Caco-2 (cell line): ENCODE data around the gene ZNF219. TPM values are rescaled to one million over a fixed set of nuclear protein-coding genes. Genes with fewer than 3 reads are reported as not detected.
A peak's percentile ranks its signal among the peaks of the same experiment; 100 is the strongest.

Experiments
- BruUV-seq: library from RNA; stranded (reverse); fragments of 400-500 nt; replicated peaks from 2 replicates; lab custom pipeline; 2021; lab: Mats Ljungman, UMichigan
- CTCF ChIA-PET: fragments of 300-600 bp; sonication (Branson Sonifier 250); formaldehyde crosslinking; loops from one replicate; lab custom pipeline; 2022; ENCODE audit warnings: antibody characterized with exemption; lab: Charles Lee
- POLR2A ChIA-PET: fragments of 300-600 bp; sonication (Branson Sonifier 250); formaldehyde crosslinking; loops from one replicate; lab custom pipeline; 2022; ENCODE audit warnings: antibody characterized with exemption; lab: Charles Lee
- DNase-seq, 2 experiments: peaks; one replicate each; pipeline versions ENCODE4 v3.0.0 to v3.0.0-alpha.2; 2020 to 2022
- H3K27me3 ChIP-seq: replicated peaks from 2 replicates; pipeline ENCODE4 v1.6.0; 2011; ENCODE audit warnings: low read length; ENCODE audit not compliant: control insufficient read depth, insufficient read depth
- H3K36me3 ChIP-seq: 2 replicates; pipeline ENCODE4 v1.5.1; 2011; ENCODE audit warnings: low read length; ENCODE audit not compliant: control insufficient read depth, insufficient read depth
- H3K4me1 ChIP-seq: fragments of 250-450 bp; sonication (Bioruptor Pico); 2 replicates; pipeline ENCODE4 v1.5.1; 2020; ENCODE audit warnings: mild to moderate bottlenecking
- H3K4me3 ChIP-seq: 2 replicates; pipeline ENCODE4 v1.5.1; 2011; ENCODE audit warnings: low read depth, mild to moderate bottlenecking, control low read depth, low read length
- H3K9me3 ChIP-seq: fragments of 250-450 bp; sonication (Bioruptor Pico); 2 replicates; pipeline ENCODE4 v1.5.1; 2020; ENCODE audit warnings: mild to moderate bottlenecking, moderate library complexity
- H3K27ac Mint-ChIP-seq: one replicate; pipeline ENCODE4 v1.8.0; 2022; ENCODE audit warnings: mixed read lengths; ENCODE audit not compliant: unreplicated experiment
- H3K27me3 Mint-ChIP-seq: one replicate; pipeline ENCODE4 v1.8.0; 2022; ENCODE audit warnings: mixed read lengths; ENCODE audit not compliant: insufficient read depth, unreplicated experiment
- H3K36me3 Mint-ChIP-seq: one replicate; pipeline ENCODE4 v1.8.0; 2022; ENCODE audit warnings: mild to moderate bottlenecking, mixed read lengths; ENCODE audit not compliant: insufficient read depth, unreplicated experiment
- H3K4me1 Mint-ChIP-seq: one replicate; pipeline ENCODE4 v1.8.0; 2022; ENCODE audit warnings: low read depth, mixed read lengths; ENCODE audit not compliant: unreplicated experiment
- H3K4me3 Mint-ChIP-seq: one replicate; pipeline ENCODE4 v1.8.0; 2022; ENCODE audit warnings: mild to moderate bottlenecking, moderate library complexity, mixed read lengths; ENCODE audit not compliant: unreplicated experiment
- H3K9me3 Mint-ChIP-seq: one replicate; pipeline ENCODE4 v1.8.0; 2022; ENCODE audit warnings: mixed read lengths; ENCODE audit not compliant: unreplicated experiment
- CTCF ChIP-seq, 2 experiments: fragments of 200-600 bp in 1 of 2; IDR thresholded peaks; 1 replicate in 1 of 2; 2 replicates in 1 of 2; pipeline versions ENCODE4 v1.5.1 to v1.8.0; 2011 to 2022; ENCODE audit warnings: antibody characterized with exemption in 1 of 2, control low read depth in 1 of 2, inconsistent platforms in 1 of 2, low read depth in 1 of 2, low read length in 1 of 2, mild to moderate bottlenecking in 1 of 2, moderate library complexity in 1 of 2; ENCODE audit not compliant: insufficient read depth in 1 of 2, severe bottlenecking in 1 of 2, unreplicated experiment in 1 of 2
- intact Hi-C: fragments of 100-400 bp; cut with micrococcal nuclease; formaldehyde crosslinking; loops from one replicate; pipeline ENCODE4 v1.10.0; 2022; ENCODE audit not compliant: unreplicated experiment
- total RNA-seq: library from RNA; stranded (reverse); gene quantifications from 2 replicates; pipeline ENCODE4 v1.2.3, GENCODE V29; 2022

Gene ZNF219
- total RNA-seq, 1 experiment from 2014 or later = 35.2 TPM

- Histone ChIP-seq H3K36me3 (no peaks in the 10 kb centered on the region), H3K4me3 (no peak overlapping the region), H3K9me3 (peaks cover 13% of the 10 kb centered on the region), H3K4me1 (no peaks in the 10 kb centered on the region), H3K27me3 (no peaks in the 10 kb centered on the region)
- TF ChIP-seq CTCF (IDR thresholded peaks at IDR 0.05; ENCODE audit: insufficient read depth in 1 of 2, low read depth in 1 of 2, low read length in 1 of 2, severe bottlenecking in 1 of 2, unreplicated experiment in 1 of 2) = no peak
- no TSS peak for BruUV-seq
- peaks cover 29% of the 10 kb centered on the region for H3K9me3 Mint-ChIP-seq
- POLR2A ChIA-PET = no interaction called here
- no peak for DNase-seq
- intact Hi-C loops = no loop called here
- CTCF ChIA-PET = no interaction called here
- no peaks in the 10 kb centered on the region for H3K36me3 Mint-ChIP-seq
- H3K4me1 Mint-ChIP-seq = no peaks in the 10 kb centered on the region
- no peaks in the 10 kb centered on the region for H3K27me3 Mint-ChIP-seq
- H3K4me3 Mint-ChIP-seq = no peak overlapping the region
- H3K27ac Mint-ChIP-seq = no peak overlapping the region
These were observed 43.9 kb upstream of the ZNF219 start for GRCh38 chr14:21142357-21142756.

- Histone ChIP-seq H3K4me3 (no peak overlapping the region), H3K4me1 (no peaks in the 10 kb centered on the region), H3K9me3 (no peaks in the 10 kb centered on the region), H3K27me3 (no peaks in the 10 kb centered on the region), H3K36me3 (no peaks in the 10 kb centered on the region)
- Mint-ChIP-seq H3K27me3 (no peaks in the 10 kb centered on the region), H3K4me1 (peaks cover 13% of the 10 kb centered on the region), H3K36me3 (no peaks in the 10 kb centered on the region), H3K4me3 (no peak overlapping the region), H3K9me3 (peaks cover 10% of the 10 kb centered on the region), H3K27ac (no peak overlapping the region)
- ChIA-PET CTCF (interaction anchor here (1.7 kb wide), 1 partner anchor 121 kb away, joined by 6 read pairs; no protein-coding TSS in a partner anchor), POLR2A (no interaction called here)
- no peak for DNase-seq
- no TSS peak for BruUV-seq
- intact Hi-C loops = no loop called here
- TF ChIP-seq CTCF (IDR thresholded peaks at IDR 0.05; ENCODE audit: insufficient read depth in 1 of 2, low read depth in 1 of 2, low read length in 1 of 2, severe bottlenecking in 1 of 2, unreplicated experiment in 1 of 2) = peak; percentile 53 to 60
These were observed 37.6 kb upstream of the ZNF219 start for GRCh38 chr14:21136024-21136423.

- H3K9me3 Mint-ChIP-seq = peaks cover 16% of the 10 kb centered on the region
- H3K27me3 Mint-ChIP-seq = no peaks in the 10 kb centered on the region
- POLR2A ChIA-PET = no interaction called here
- H3K4me3 Mint-ChIP-seq = no peak overlapping the region
- no peaks in the 10 kb centered on the region for H3K27me3 ChIP-seq
- CTCF ChIA-PET = no interaction called here
- H3K4me1 ChIP-seq = 0 out of 2 replicates have a peak, but pooled peaks cover under 1% of the 10 kb centered on the region
- no peak for TF ChIP-seq CTCF (IDR thresholded peaks at IDR 0.05; ENCODE audit: insufficient read depth in 1 of 2, low read depth in 1 of 2, low read length in 1 of 2, severe bottlenecking in 1 of 2, unreplicated experiment in 1 of 2)
- no peak overlapping the region for H3K4me3 ChIP-seq
- no peaks in the 10 kb centered on the region for H3K9me3 ChIP-seq
- H3K27ac Mint-ChIP-seq = no peak overlapping the region
- no peaks in the 10 kb centered on the region for H3K36me3 Mint-ChIP-seq
- DNase-seq = no peak
- no peaks in the 10 kb centered on the region for H3K36me3 ChIP-seq
- peaks cover 13% of the 10 kb centered on the region for H3K4me1 Mint-ChIP-seq
- BruUV-seq = no TSS peak
- intact Hi-C loops = no loop called here
These were observed 35.4 kb upstream of the ZNF219 start for GRCh38 chr14:21133901-21134300.
